Dendritic cell treated with granulocyte-macrophage colony-stimulating factor and Interleukin-4, amounts not matched to agents 40 ng/mL and 50 ng/mL, for 4 days (primary cell): Measurements from ENCODE around the gene NPAS3.

Experiments used
- H3K27ac Mint-ChIP-seq: one replicate; pipeline ENCODE4 v1.8.0; 2022; ENCODE audit warnings: mild to moderate bottlenecking, mixed read lengths
- H3K27me3 Mint-ChIP-seq: one replicate; pipeline ENCODE4 v1.8.0; 2022; ENCODE audit warnings: mild to moderate bottlenecking, mixed read lengths
- H3K36me3 Mint-ChIP-seq: one replicate; pipeline ENCODE4 v1.8.0; 2022; ENCODE audit warnings: low read depth, mixed read lengths
- H3K4me1 Mint-ChIP-seq: one replicate; pipeline ENCODE4 v1.8.0; 2022; ENCODE audit warnings: low read depth, mixed read lengths
- H3K4me3 Mint-ChIP-seq: one replicate; pipeline ENCODE4 v1.8.0; 2022; ENCODE audit warnings: mild to moderate bottlenecking, moderate library complexity, mixed read lengths
- H3K9me3 Mint-ChIP-seq: one replicate; pipeline ENCODE4 v1.8.0; 2022; ENCODE audit warnings: mixed read lengths
- intact Hi-C: fragments of 100-400 bp; cut with micrococcal nuclease; formaldehyde crosslinking; loops from one replicate; pipeline ENCODE4 v1.15.0; 2022

The NPAS3 gene

DNA sequence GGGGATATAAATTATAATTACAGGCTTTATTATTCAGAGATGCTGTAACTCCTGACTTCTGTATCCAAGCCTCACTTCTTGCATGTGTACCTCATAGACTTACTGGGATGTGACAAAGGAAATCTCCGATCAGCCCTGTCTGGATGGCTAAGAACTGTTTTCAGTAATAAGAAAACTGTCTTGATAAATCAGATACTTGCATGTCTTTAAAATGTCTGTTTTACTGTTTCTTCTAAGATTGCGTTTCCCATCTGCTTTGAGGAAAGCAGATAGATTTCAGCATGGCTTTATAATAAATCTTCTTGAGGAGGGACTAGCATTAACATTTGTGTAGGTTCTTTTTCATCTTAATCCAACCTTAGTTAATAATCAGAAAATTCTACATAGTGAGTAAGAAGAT lies 616.3 kb downstream of the NPAS3 start:
- no peaks in the 10 kb centered on the region for H3K27me3 Mint-ChIP-seq
- no peak overlapping the region for H3K4me3 Mint-ChIP-seq
- no peaks in the 10 kb centered on the region for H3K9me3 Mint-ChIP-seq
- intact Hi-C loops: no loop called here
- H3K36me3 Mint-ChIP-seq: no peaks in the 10 kb centered on the region
- no peaks in the 10 kb centered on the region for H3K4me1 Mint-ChIP-seq
- H3K27ac Mint-ChIP-seq: no peak overlapping the region

DNA sequence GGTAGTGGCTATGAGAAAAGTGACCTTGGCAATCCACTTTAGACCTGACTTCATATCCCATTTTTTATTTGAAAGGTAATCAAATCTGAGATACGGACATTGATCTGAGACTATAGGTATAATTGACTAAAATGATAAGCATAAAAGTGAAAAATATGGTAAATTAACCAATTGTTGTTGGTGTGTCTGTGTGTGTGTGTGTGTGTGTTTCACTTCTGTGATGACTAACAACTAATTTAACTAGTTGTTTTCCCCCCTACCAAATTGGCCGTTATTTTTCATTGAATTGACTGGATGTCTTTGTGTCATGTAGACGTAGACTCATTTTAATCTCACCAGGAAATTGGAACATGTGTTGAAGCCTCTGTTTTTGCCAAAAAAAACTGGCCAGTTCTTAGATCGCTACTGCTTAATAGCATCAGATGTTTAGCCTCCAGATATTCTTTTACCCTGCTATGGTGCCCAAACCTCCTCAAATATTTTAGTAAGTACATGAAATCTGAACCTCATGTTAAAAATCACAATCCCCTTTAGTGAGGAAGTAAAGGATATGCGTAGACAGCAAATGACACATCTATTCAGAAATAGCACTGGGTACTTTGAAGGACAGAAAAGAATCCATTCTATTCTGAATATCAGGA lies 617.2 kb downstream of the NPAS3 start:
- H3K27me3 Mint-ChIP-seq: no peaks in the 10 kb centered on the region
- no peak overlapping the region for H3K4me3 Mint-ChIP-seq
- no peaks in the 10 kb centered on the region for H3K36me3 Mint-ChIP-seq
- H3K27ac Mint-ChIP-seq: no peak overlapping the region
- no peaks in the 10 kb centered on the region for H3K9me3 Mint-ChIP-seq
- intact Hi-C loops: no loop called here
- H3K4me1 Mint-ChIP-seq: no peaks in the 10 kb centered on the region

DNA sequence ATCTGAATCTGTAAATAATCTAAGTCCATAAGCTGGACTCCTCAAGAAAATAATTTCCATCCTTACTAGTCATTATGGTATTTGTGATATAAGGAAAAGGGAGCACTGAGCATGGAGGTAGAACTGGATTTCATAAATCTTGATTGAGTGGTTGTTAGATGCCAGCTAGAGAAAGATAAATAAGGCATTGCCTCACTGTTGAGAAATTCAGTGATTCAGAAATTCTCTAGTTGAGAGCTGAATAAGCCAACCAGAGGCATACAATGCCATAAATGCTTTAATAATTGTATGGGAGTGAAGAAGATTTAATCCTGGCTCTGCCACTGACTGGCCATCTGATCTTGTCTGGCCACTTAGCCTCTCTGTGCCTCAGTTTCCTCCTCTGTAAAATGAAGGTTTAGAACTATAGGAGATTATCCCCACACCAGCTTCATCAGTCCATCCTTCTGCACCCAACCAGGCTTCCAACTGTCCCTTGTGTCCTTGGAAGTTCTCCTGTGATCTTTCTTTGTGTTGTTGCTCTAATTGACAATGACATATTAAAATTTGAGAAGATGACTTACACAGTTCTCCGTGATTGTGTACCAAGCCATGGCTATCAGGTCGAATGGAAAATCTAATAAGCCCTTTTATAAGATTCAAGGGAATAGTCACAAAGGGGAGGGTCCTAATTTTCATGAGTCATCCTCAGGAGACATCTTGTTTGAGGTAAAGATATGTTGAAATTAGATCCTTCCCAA lies 617.9 kb downstream of the NPAS3 start:
- no peaks in the 10 kb centered on the region for H3K27me3 Mint-ChIP-seq
- no peak overlapping the region for H3K27ac Mint-ChIP-seq
- H3K9me3 Mint-ChIP-seq: no peaks in the 10 kb centered on the region
- H3K4me1 Mint-ChIP-seq: no peaks in the 10 kb centered on the region
- no peak overlapping the region for H3K4me3 Mint-ChIP-seq
- H3K36me3 Mint-ChIP-seq: no peaks in the 10 kb centered on the region
- intact Hi-C loops: no loop called here

DNA sequence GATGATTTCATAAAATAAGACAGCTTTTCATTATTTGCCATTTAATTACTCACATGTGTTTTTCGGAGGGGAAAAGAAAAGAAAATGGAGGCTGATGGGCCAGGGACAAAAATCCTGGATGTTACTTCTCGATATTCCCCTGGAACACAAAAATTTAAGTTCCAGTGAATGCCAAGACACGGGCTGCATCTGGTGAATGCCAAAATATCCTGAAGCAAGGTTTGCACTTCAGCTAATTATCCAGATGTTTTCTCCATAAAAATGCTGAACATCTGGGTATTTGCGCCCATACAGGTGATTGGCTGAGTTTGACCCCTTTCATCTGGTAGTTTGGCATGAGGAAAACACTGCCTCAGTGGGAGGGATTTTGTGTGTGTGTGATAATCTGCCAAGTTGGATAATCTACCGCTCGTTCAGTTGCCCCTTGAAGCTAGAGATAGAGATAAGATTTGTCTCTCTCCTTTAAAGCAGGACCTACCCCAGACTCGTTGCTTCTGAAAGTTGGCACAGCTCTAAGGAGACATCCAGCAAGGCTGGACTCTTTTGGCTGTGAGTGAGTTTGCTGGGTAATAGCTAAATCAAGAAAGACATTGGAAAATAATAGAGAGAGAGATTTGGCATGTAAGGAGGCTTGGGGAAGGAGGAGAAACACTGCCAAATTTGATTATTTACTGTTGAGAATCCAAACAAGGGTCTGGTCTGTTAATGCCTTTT lies 622.2 kb downstream of the NPAS3 start:
- H3K9me3 Mint-ChIP-seq: no peaks in the 10 kb centered on the region
- H3K36me3 Mint-ChIP-seq: no peaks in the 10 kb centered on the region
- intact Hi-C loops: no loop called here
- H3K27me3 Mint-ChIP-seq: no peaks in the 10 kb centered on the region
- H3K4me1 Mint-ChIP-seq: no peaks in the 10 kb centered on the region
- H3K4me3 Mint-ChIP-seq: no peak overlapping the region
- H3K27ac Mint-ChIP-seq: no peak overlapping the region

DNA sequence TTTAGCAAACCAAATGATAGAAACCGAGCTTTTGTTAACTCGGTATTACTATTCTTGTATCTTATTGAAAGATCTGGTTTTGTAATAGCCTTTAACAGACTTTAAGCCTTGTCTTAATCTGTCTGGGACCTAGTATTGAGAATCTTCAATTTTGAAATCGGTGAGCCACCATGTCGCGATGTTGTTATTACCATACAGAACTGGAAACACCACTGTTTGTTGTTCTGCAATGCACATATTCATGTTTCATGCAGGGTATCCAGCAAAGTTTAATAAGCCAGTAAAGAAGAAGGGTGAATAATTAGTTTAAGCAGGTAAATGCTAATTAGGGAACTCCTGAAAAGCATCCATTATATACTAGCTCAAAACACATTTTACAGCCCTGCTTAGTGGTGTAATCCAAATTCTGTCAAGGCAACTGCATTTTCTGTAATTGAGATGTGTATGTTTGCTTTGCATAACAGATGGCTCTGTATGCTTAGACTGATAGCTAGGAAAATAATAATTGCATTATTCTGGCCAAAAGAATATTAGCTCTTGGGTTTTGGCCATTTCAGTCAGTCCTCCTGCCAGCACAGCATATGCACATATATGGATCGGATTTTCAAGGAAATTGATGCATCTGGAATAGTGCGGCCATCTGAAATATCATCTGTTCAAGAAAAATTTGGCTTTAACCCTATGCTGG lies 623.0 kb downstream of the NPAS3 start:
- Mint-ChIP-seq H3K27ac (no peak overlapping the region), H3K4me3 (no peak overlapping the region), H3K4me1 (no peaks in the 10 kb centered on the region), H3K36me3 (no peaks in the 10 kb centered on the region), H3K9me3 (no peaks in the 10 kb centered on the region), H3K27me3 (no peaks in the 10 kb centered on the region)
- intact Hi-C loops: no loop called here

DNA sequence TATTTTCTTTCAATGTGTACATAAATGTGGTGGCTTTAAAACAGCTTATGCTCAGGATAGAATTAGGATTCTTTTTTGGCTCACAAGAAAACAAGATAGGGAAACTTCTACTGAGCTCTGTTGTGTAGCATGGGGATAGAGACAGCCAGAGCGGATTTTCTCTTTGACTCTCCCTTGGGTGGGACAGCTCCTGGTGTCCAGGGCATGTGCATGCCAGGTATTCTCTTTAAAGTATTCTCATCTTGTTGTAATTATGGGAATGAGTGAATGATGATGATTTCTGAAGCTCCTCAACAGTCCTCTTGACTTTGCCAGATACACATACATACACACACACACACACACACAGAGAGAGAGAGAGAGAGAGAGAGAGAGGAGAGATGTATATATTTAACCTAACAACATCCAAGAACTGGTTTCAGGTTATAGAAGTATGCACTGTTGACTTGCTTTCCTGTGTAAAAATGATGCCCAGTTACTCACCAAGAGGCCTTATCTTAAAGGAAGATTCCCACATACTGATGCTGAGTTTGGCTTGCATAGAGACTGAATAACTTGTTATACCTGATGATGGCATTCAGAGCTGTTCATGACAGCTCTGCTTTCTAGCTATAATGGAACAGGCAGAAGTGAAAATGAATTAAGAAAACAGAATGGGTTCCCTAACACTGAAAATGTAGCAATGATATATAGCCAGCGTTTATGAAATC lies 624.7 kb downstream of the NPAS3 start:
- H3K27ac Mint-ChIP-seq: no peak overlapping the region
- H3K9me3 Mint-ChIP-seq: no peaks in the 10 kb centered on the region
- no peak overlapping the region for H3K4me3 Mint-ChIP-seq
- no peaks in the 10 kb centered on the region for H3K27me3 Mint-ChIP-seq
- H3K36me3 Mint-ChIP-seq: no peaks in the 10 kb centered on the region
- H3K4me1 Mint-ChIP-seq: no peaks in the 10 kb centered on the region
- intact Hi-C loops: no loop called here

DNA sequence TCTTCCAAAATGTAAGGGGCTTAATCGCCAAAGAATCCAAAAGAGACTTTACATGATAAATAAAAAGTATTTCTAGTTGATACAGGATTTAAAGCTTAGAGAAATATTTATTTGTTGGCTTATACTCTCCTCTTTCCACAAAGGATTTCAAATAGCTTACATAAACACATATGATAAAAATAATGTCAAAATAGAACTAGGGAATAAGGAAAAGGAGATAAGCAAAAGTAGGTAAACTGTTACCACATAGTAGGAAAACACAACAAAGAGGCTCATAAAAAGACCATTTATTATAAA lies 625.2 kb downstream of the NPAS3 start:
- intact Hi-C loops: no loop called here
- Mint-ChIP-seq H3K27me3 (no peaks in the 10 kb centered on the region), H3K27ac (no peak overlapping the region), H3K9me3 (no peaks in the 10 kb centered on the region), H3K36me3 (no peaks in the 10 kb centered on the region), H3K4me3 (no peak overlapping the region), H3K4me1 (no peaks in the 10 kb centered on the region)

DNA sequence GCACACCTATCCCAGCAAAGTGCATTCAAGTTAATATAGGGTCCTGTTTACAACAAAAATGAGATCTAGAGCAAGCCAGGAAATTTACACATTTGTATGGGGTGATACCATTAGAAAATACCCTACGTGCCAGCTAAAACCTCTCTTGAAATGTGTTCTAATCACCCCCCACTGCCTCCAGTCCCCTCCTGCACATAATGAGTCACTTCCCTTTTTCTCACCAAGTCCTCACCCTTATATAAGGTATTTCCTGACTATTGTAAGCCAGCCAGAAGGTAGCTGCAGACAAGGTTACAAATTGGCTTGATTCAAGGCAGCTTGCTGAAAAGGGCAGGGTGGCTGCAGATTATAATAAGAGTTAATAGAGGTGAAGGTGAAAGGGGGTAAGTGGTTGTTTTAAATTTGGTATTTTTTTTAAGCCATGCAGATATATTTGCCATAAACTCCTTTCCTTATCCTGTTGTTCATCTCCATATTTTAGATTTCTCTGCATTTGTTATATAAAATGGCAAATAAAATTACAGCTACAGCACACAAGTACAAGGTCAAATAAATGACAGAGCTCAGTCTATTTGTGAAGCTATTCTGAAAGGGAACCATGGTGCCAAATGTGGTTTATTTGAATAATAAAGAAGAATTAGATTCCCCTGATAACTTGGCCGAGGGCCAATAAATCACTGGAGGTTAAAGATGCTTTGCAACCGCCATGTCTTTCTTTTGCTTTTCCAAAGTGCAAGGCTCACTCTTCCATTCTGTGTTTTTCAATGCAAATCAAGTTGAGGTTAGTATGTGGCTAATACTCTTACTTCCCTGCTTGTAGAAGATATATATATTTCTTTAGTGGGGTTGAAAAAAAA lies 626.3 kb downstream of the NPAS3 start:
- H3K27ac Mint-ChIP-seq: no peak overlapping the region

DNA sequence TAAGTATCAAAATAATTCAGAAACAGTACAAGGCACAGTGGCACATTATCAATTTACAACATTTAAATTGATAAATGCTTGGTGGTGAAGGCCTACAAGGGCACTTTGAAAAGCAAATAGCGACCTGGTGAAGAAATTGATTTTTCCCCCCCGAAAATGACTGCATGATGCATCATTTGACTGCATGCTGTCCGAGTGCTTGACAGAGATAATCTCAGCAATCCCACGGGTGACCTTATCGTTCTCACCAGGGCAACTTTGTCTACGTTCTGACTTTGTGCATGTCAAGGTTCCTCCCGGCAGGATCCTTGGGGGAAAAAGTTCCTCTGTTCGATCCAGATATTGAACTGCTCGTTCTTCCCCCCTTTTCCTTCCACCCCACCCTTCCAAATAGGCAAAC lies 627.4 kb downstream of the NPAS3 start:
- Mint-ChIP-seq H3K4me1 (no peaks in the 10 kb centered on the region), H3K9me3 (no peaks in the 10 kb centered on the region), H3K27ac (no peak overlapping the region), H3K4me3 (no peak overlapping the region), H3K36me3 (no peaks in the 10 kb centered on the region), H3K27me3 (no peaks in the 10 kb centered on the region)
- intact Hi-C loops: no loop called here

More for the DNA sequence above, 626.3 kb downstream of the NPAS3 start:
- Mint-ChIP-seq H3K4me3 (no peak overlapping the region), H3K4me1 (no peaks in the 10 kb centered on the region), H3K9me3 (no peaks in the 10 kb centered on the region), H3K27me3 (no peaks in the 10 kb centered on the region), H3K36me3 (no peaks in the 10 kb centered on the region)
- intact Hi-C loops: no loop called here

DNA sequence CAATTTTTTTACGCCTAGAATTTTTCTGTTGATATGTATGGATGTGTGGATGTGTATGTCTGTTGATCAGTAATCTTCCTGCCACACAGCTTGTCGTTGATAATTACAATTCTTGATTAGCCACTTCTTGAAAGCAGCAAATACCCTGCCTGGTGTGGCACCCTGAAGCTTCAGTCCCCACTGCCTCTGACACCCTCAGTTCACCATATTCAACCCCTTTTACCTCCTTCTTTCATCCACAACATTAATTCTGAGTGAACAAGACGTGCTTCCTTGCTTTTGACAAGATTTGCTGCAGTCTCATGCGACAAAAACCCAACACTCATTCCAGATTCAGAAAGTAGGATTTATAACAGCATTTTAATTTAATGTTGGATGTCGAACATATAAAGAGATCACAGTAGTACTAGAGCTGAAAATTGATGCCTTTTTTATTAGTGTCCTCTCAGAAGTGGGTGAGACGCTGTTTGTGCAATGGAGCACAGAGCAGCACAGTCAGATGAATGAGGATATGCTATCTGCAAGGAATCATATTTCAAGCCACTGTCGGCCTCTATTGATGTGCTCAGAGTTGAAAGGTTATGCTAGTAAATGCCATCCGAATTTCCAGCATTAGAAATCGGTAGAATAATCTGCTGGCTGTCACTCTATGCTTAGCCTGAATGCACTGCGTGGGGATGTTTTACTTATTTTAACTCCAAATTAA lies 628.5 kb downstream of the NPAS3 start:
- intact Hi-C loops: no loop called here
- no peaks in the 10 kb centered on the region for H3K4me1 Mint-ChIP-seq

DNA sequence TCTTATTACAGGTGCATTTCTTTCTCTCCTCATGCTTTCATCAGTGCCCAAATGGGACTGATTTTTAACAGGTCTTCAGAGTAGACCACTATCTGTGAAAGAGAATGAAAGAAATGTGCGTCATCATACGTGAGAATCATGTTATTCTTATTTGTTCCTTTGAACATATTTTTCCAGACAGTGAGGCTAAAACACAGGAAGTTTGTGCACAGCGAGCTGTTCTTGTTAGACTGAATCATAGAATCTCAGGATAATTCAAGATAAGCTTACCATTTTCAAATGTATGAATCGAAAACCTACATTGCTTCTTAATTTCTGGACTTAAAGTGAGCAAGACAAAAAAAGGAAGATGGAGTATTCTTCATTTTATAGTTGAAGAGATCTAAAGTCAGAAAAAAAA lies 629.1 kb downstream of the NPAS3 start:
- intact Hi-C loops: no loop called here
- Mint-ChIP-seq H3K36me3 (no peaks in the 10 kb centered on the region), H3K4me3 (no peak overlapping the region), H3K27me3 (no peaks in the 10 kb centered on the region), H3K9me3 (no peaks in the 10 kb centered on the region), H3K27ac (no peak overlapping the region), H3K4me1 (no peaks in the 10 kb centered on the region)

More for the DNA sequence above, 628.5 kb downstream of the NPAS3 start:
- Mint-ChIP-seq H3K27me3 (no peaks in the 10 kb centered on the region), H3K9me3 (no peaks in the 10 kb centered on the region), H3K27ac (no peak overlapping the region), H3K36me3 (no peaks in the 10 kb centered on the region), H3K4me3 (no peak overlapping the region)

DNA sequence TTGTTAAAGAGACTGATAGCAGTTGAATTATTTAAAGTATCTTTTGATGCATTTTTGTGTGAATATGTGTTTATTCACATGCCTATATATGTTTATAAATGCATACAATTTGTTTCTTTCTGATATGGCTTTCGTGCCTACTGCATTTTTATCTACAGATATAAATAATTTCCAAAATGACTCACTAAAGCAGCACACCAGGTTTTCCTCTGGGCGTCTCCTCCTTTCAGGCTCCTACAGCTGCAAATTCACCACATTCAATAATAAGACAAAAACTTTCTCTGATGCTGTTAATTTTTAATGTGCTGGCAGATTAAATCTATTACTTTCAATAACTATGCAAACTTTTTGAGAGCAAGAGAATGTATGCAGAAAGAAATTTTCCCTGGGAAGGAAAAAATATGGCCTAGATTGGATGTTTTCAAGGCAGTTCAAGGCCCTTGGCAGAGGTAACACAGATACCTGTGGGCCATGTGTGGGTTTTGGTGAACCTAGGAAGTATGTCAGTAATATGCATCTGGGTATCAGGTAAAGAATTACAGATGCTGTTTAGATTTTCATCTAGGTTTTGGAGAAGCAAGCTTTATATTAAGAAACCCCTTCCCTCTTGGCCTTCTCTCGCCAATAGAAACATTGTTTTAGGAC lies 630.4 kb downstream of the NPAS3 start:
- Mint-ChIP-seq H3K4me1 (no peaks in the 10 kb centered on the region), H3K36me3 (no peaks in the 10 kb centered on the region), H3K9me3 (no peaks in the 10 kb centered on the region), H3K27ac (no peak overlapping the region), H3K4me3 (no peak overlapping the region), H3K27me3 (no peaks in the 10 kb centered on the region)
- intact Hi-C loops: no loop called here
